ENCODE results near the gene PLEKHF1. TPM values are rescaled to one million over a fixed set of nuclear protein-coding genes. Genes with fewer than 3 reads are reported as not detected.
"Not testable (repeated sequence)": the region's sequence is repeated elsewhere in the genome, so short reads cannot be mapped to it uniquely, and the experiment has no call there.

Gene PLEKHF1
- total RNA-seq, 1 experiment from 2014 or later, result 12.9 TPM

DNA sequence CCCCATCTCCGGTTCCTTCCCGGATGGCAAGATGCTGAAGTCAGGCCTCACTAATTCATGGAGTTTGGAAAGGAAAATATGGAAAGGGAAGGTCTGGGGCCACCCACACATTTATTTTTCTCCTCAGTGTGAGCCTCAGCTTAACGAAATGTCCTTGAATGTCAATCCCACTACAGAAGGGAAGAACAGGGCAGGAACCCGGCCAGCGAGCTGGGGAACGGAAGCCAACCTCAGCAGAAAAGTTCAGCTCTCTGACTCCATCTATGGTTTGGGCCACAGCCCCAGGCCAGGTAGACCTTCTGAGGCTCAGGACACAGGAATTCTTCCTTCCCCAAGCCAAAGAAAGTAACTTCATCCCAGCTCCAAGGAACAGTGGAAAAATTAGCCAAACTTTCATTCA is 41.4 kb downstream of the PLEKHF1 start:
- H3K27me3 ChIP-seq (ENCODE audit: control insufficient read depth, insufficient read depth, low read length), result no peaks in the 10 kb centered on the region
- H3K4me3 ChIP-seq (ENCODE audit: insufficient read depth, low read depth, low read length), result no peak overlapping the region
- DNase-seq, result no peak
- H3K36me3 ChIP-seq (replicated peaks; ENCODE audit: control insufficient read depth, insufficient read depth, low read length), result no peaks in the 10 kb centered on the region

DNA sequence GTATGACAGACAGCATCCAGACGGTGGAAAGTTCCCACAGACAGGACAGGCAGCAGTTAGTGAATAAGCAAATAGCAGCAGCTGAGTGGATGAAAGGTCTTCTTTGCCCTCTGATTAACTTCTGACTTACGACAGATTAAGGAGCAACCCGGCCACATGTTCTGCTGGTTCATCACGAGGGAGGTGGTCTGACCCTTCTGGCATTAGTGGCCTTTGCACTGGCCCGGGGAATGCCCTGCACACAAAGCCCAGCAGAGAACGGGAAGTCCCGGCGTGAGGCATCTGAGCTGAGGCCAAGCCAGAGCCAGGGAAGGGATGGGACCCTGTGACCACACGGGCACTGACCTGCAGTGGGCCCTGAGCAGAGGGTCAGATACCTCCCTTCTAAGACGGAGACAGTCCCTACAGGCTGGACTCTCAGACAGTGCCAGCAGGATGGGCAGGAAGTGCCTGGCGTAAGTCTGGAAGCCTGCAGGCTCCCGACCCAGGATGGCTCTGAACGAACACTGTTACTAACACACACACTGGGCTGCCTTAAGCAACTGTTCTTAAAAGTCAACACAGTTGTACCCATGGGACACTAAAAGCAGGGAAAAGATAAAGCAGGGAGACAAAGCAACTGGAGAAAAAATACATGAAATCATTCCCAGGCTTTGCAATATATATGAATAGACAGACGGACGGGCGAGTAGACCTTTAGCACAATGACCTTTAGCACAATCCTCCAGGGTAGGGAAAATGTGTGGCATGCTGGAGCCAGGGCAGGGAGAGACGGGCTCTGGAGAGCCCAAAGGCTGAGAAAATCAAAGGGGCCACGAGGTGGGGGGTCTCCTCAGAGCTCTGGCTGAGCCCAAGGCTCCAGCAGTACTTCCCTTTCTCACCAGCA is 43.5 kb downstream of the PLEKHF1 start:
- H3K36me3 ChIP-seq (replicated peaks; ENCODE audit: control insufficient read depth, insufficient read depth, low read length), result no peaks in the 10 kb centered on the region
- no peaks in the 10 kb centered on the region for H3K27me3 ChIP-seq (ENCODE audit: control insufficient read depth, insufficient read depth, low read length)
- no peak overlapping the region for H3K4me3 ChIP-seq (ENCODE audit: insufficient read depth, low read depth, low read length)
- no peak for DNase-seq

DNA sequence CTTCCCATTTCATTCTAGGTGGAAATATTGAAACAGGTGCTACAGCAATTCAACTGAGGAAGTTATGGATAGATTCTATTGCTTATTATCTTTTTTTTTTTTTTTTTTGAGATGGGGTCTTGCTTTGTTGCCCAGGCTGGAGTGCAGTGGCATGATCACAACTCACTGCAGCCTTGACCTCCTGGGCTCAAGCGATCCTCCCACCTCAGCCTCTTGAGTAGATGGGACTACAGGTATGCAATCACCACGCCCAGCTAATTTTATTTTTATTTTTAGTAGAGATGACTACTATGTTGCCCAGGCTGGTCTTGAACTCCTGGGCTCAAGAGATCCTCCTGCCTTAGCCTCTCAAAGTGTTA is 44.2 kb downstream of the PLEKHF1 start:
- not testable (repeated sequence) for H3K4me3 ChIP-seq (ENCODE audit: insufficient read depth, low read depth, low read length); DNase-seq; H3K27me3 ChIP-seq (ENCODE audit: control insufficient read depth, insufficient read depth, low read length); H3K36me3 ChIP-seq (replicated peaks; ENCODE audit: control insufficient read depth, insufficient read depth, low read length)

DNA sequence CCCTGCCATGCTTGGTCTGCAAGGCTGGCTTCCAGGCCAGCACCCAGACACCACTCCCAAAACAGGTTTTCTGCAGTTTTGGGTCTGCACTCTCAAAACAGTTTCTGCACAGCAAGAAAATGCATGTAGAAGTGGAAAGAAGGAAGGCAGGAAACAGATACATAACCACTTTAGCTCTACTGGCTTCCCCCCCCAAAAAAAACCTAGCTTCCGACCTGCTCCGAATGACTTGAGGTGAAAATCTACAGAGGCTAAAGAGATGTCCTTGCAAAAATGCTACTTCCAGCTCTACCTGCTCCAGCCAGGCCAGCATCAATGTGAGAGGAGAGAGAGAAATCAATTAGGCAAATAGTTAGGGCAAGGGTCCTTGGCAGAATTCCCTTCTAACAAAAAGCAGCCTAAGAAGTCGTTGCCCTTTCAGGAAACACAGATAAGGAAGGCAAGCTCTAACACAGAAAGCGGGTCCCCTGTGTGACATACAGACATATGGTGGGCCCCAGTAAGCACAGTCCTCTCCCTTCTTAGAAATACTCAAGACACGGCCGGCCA is 46.4 kb downstream of the PLEKHF1 start:
- H3K27me3 ChIP-seq (ENCODE audit: control insufficient read depth, insufficient read depth, low read length), result no peaks in the 10 kb centered on the region
- H3K4me3 ChIP-seq (ENCODE audit: insufficient read depth, low read depth, low read length), result no peak overlapping the region
- H3K36me3 ChIP-seq (replicated peaks; ENCODE audit: control insufficient read depth, insufficient read depth, low read length), result no peaks in the 10 kb centered on the region
- no peak for DNase-seq

DNA sequence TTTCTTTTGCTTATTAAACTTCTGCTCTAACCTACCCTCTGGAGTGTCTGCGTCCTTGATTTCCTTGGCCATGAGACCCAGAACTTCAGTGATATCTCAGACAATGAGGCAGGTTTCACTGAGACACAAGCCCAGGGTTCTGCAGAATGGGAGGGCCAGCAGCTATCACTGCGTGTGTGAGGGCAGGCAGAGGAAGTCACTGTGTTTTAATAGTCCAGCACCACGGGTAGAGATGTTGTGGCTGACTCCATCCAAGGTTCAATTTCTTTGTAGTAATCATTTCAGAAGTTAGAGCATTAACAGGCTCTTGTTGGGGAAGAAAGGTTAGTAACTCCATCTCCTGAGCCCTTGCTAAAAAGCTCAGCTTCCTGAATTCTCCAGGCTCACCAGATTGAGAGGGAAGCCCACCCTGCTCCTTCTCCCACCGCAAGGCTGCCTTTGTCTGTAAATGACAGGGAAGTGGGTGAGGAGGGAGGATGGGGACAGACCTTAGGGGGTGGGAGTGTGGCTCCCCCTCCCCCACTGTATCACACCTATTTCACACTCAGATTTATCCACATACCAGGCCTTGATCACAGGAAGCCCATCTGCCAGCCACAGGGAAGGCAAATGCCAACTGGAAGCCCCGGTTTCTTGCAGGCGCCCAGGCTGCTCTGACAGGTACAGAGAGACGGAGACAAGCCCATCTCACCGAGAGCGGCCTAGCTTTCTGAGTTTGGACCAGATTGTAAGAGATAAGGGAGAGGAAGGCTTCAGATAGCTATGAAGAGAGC is 47.7 kb downstream of the PLEKHF1 start:
- DNase-seq, result no peak

DNA sequence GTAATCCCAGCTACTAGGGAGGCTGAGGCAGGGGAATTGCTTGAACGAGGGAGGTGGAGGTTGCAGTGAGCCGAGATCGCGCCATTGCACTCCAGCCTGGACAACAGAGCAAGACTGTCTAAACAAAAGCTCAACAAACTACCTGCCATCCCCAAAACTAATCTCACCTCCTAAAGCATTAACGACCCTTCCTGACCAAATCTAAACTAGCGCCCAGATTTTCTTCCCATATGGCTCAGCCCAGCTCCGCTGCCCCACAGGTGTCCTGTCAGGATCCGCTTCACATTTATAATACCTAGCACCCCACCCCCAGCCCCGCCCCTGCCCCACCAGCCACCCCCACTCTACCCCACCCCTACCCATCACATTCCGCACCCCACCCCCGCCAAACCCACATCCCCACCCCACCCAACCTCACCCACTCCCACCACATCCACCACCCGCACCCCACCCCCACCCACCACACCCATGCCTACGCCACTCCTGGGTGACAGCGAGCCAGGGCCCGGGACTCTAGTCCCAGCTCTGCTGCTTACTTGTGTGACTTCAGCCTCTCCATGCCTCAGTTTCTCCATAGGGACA is 49.2 kb downstream of the PLEKHF1 start:
- Histone ChIP-seq H3K4me3 (ENCODE audit: insufficient read depth, low read depth, low read length) (peak overlapping the region; percentile 73), H3K36me3 (replicated peaks; ENCODE audit: control insufficient read depth, insufficient read depth, low read length) (no peaks in the 10 kb centered on the region), H3K27me3 (ENCODE audit: control insufficient read depth, insufficient read depth, low read length) (no peaks in the 10 kb centered on the region)
- peak; percentile 46 for DNase-seq

More for the DNA sequence above, 47.7 kb downstream of the PLEKHF1 start:
- no peaks in the 10 kb centered on the region for H3K27me3 ChIP-seq (ENCODE audit: control insufficient read depth, insufficient read depth, low read length)
- H3K4me3 ChIP-seq (ENCODE audit: insufficient read depth, low read depth, low read length), result no peak overlapping the region
- H3K36me3 ChIP-seq (replicated peaks; ENCODE audit: control insufficient read depth, insufficient read depth, low read length), result no peaks in the 10 kb centered on the region

DNA sequence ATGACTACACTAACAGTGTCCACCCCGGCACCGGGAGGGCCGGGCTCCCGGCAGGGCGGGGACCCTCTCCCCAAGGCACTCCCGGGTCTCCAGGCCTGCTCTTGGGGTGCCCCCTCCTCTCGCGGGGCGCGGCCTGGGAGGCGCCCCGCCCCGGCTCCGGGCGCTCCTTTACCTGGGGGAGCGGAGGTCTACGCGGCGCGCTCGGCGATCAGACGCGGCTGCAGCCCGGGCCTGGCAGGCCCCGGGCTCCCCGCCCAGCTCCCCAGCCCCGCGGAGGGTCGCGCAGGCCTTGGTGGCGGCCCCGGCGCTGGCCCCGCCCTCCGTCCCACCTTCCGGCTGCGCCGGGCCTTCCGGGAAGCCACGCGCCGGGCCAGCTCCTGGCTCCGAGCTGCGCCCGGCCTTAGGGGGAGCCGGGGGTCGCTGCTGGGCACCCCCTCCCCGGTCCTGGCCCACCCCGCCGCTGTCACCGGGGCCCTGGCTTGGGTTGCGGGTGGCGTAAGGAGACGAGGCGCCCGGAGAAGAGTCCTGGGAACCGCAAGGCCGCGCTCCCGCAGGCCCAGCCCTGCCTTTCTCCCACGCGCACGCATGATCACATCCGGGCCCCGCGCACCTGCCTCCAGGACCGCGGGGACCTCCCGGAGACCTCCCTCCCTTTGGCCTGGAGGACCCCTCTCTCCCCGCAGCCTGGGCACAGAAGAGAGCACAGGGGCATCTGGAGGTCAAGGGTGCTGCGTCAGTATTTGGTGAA is 49.9 kb downstream of the PLEKHF1 start, which contains the start of gene C19orf12:
Gene C19orf12, minus strand, starts transcription at position 309 of the 748 bp plus-strand sequence. CDS start 6,848 bp downstream, outside the sequence.
- DNase-seq, result peak; percentile 88
- no peaks in the 10 kb centered on the region for H3K36me3 ChIP-seq (replicated peaks; ENCODE audit: control insufficient read depth, insufficient read depth, low read length)
- H3K4me3 ChIP-seq (ENCODE audit: insufficient read depth, low read depth, low read length), result peak within 1 kb of the TSS; percentile 73
- no peaks in the 10 kb centered on the region for H3K27me3 ChIP-seq (ENCODE audit: control insufficient read depth, insufficient read depth, low read length)

DNA sequence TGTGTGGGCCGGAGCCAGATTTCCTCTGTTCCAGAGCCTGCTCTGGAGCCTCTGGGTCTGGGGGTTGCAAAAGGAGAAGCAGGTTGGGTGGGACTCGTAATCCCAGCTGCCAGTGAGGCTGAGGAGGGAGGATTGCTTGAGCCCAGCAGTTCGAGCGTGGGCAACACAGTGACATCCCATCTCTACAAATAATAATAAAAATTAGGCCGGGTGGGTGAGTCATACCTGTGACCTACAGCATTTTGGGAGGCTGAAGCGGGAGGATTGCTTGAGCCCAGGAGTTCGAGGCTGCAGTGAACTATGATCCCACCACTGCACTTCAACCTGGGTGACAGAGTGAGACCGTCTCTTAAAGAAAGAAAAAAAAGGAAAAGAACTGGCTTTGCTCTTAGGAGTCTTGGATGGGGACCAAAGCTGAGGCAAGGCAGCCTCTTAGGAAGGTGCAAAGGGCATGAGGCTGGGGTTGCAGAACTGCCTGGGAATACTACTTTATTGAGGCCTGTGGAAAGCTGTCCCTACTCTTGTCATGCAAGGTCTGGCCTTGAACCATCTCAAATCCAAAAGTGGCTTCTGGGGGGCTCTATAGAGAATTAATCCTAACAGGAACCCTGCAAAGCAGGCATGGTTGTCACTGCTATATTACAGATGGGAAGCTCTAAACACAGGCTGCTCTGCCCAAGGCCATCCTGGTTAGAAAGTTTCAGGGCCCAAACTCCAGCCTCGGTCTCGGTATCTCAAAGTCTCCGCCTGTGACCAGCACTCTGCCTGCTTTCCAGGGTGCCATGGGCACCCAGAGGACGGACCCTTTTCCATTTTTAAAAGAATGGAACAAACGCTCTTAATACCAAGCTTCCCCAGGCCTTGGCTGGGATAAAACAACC is 50.7 kb downstream of the PLEKHF1 start:
- Histone ChIP-seq H3K36me3 (replicated peaks; ENCODE audit: control insufficient read depth, insufficient read depth, low read length) (no peaks in the 10 kb centered on the region), H3K27me3 (ENCODE audit: control insufficient read depth, insufficient read depth, low read length) (no peaks in the 10 kb centered on the region), H3K4me3 (ENCODE audit: insufficient read depth, low read depth, low read length) (peak overlapping the region; percentile 73)
- no peak for DNase-seq

DNA sequence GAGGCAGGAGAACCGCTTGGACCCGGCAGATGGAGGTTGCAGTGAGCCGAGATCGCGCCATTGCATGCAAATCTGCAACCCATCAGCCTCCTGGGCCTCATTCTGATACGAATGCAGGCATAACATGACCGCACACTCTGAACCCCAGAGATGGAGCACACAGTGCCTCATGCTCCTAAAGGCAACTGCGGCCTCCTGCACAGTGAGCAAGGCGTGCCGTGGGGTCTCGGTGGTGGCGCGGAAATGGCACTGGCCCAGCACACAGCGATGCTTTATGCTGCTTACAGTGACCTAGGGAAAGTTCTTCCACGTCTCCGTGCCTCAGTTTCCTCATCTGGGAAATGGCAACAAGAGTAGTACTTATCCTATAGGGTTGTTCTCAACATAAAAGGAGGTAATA is 51.8 kb downstream of the PLEKHF1 start:
- Histone ChIP-seq H3K36me3 (replicated peaks; ENCODE audit: control insufficient read depth, insufficient read depth, low read length) (no peaks in the 10 kb centered on the region), H3K27me3 (ENCODE audit: control insufficient read depth, insufficient read depth, low read length) (no peaks in the 10 kb centered on the region), H3K4me3 (ENCODE audit: insufficient read depth, low read depth, low read length) (no peak overlapping the region)
- no peak for DNase-seq

DNA sequence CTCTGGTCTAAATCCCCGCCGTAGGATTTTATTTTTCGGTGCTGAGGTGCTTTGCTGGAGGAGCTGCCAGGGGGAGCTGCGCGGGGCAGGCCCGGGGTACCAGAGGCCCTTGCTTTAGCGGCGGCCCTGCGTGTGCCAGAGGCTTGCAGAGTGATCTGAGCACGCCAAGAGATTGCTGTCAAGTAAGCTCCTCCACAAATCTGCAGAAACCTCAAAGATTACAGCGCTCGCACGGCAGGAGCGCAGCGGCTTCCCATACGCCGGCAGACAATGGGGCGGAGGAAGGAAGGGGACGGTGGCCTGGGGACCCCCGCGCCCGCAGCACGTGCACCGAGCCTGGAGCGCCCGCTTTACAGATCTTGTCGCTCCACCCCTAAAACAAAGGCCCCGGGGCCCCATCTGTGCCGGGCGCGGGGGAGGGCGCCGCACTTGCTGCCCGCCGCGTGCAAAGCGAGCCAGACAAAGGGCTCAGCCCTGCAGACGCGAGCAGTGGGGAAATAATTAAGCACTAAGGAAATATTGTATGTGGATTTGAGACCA is 58.9 kb downstream of the PLEKHF1 start:
- peak overlapping the region; percentile 25 for H3K4me3 ChIP-seq (ENCODE audit: insufficient read depth, low read depth, low read length)
- H3K36me3 ChIP-seq (replicated peaks; ENCODE audit: control insufficient read depth, insufficient read depth, low read length), result no peaks in the 10 kb centered on the region
- peak; percentile 81 for DNase-seq
- peaks cover 12% of the 10 kb centered on the region for H3K27me3 ChIP-seq (ENCODE audit: control insufficient read depth, insufficient read depth, low read length)

DNA sequence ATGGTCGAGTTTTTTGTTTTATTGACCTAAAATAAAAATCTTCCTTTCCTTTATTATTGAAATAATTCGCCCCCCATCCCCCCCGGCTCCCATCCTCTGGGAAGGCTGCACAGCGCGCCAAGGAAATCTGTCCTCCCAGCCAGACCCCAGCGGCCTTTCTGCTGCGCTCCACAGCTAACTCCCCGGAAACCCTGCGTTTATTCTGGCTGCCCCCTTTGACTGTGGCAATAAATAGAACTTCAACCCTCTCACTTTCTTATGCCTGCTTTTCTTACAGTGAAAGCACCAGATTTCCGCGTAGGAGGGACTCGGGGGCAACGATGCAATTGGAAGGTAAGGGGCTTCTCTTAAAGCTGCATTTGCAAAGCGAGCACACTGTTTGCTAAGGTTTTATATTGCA is 59.5 kb downstream of the PLEKHF1 start:
- H3K36me3 ChIP-seq (replicated peaks; ENCODE audit: control insufficient read depth, insufficient read depth, low read length), result no peaks in the 10 kb centered on the region
- H3K4me3 ChIP-seq (ENCODE audit: insufficient read depth, low read depth, low read length), result peak overlapping the region; percentile 25

More for the DNA sequence above, 59.5 kb downstream of the PLEKHF1 start:
- H3K27me3 ChIP-seq (ENCODE audit: control insufficient read depth, insufficient read depth, low read length), result peaks cover 12% of the 10 kb centered on the region
- DNase-seq, result no peak
